ENCODE data around the gene BOC.

DNA sequence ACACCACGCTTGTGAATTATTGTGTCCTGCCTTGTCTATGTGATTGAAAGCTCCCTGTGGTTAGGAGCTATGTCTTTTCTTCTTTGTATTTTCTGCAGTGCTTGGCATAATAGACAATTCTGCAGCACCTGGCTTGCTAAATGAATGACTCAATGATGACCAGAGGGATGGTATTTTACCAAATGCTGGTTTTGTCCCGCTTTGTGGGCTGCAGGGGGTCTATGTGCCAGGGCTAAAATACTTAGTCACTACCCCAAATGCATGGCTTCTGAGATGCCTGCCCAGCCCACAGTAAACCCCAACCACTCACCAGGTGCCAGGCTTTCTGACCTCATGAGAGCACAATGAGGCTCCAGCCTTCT is 50.9 kb downstream of the BOC start:
- TF ChIP-seq GATA2 (IDR thresholded peaks at IDR 0.05; ENCODE audit: low read depth, low read length) (no peak), GATA3 (IDR thresholded peaks at IDR 0.05; ENCODE audit: low read depth, low read length) (no peak)
